ENCODE measurements around the gene SLC2A3. TPM values are rescaled to one million over a fixed set of nuclear protein-coding genes. Genes with fewer than 3 reads are reported as not detected.
"Not testable (repeated sequence)": the region's sequence is repeated elsewhere in the genome, so short reads cannot be mapped to it uniquely, and the experiment has no call there.

SLC2A3 gene
- total RNA-seq, 1 donor from 2014 or later = 362 TPM

GRCh38 chr12:7964669-7965068, 28.7 kb upstream of the SLC2A3 start:
- H3K4me1 Mint-ChIP-seq = peaks cover 29% of the 10 kb centered on the region
- DNase-seq; H3K27me3 Mint-ChIP-seq; H3K4me3 Mint-ChIP-seq; intact Hi-C loops (cut with micrococcal nuclease); H3K9me3 Mint-ChIP-seq; H3K27ac Mint-ChIP-seq: not testable (repeated sequence)
- H3K36me3 Mint-ChIP-seq (ENCODE audit: low read depth) = peaks cover 42% of the 10 kb centered on the region

GRCh38 chr12:7961395-7962178, 25.6 kb upstream of the SLC2A3 start:
- intact Hi-C loops (cut with micrococcal nuclease) = loop anchor here (1.0 to 2.0 kb wide), 2 partner anchors 34 to 65 kb away; no protein-coding TSS in a partner anchor
- DNase-seq = no peak
- Mint-ChIP-seq H3K27ac (peak overlapping the region; percentile 95), H3K4me1 (peaks cover 36% of the 10 kb centered on the region), H3K36me3 (ENCODE audit: low read depth) (peaks cover 29% of the 10 kb centered on the region), H3K4me3 (peak overlapping the region; percentile 94), H3K9me3 (no peaks in the 10 kb centered on the region), H3K27me3 (no peaks in the 10 kb centered on the region)

- Mint-ChIP-seq H3K9me3 (no peaks in the 10 kb centered on the region), H3K27ac (peak overlapping the region; percentile 95), H3K27me3 (no peaks in the 10 kb centered on the region), H3K4me3 (peak overlapping the region; percentile 94), H3K36me3 (ENCODE audit: low read depth) (peaks cover 20% of the 10 kb centered on the region), H3K4me1 (peaks cover 36% of the 10 kb centered on the region)
- peak; percentile 90 for DNase-seq
- intact Hi-C loops (cut with micrococcal nuclease) = loop anchor here (1.0 to 2.0 kb wide), 4 partner anchors 11 to 67 kb away; partner anchors contain the start of gene SLC2A3
These were observed 23.7 kb upstream of the SLC2A3 start for GRCh38 chr12:7959701-7960121.

GRCh38 chr12:7959278-7959677, 23.3 kb upstream of the SLC2A3 start:
- H3K4me3 Mint-ChIP-seq = peak overlapping the region; percentile 94
- H3K36me3 Mint-ChIP-seq (ENCODE audit: low read depth) = peaks cover 16% of the 10 kb centered on the region
- no peaks in the 10 kb centered on the region for H3K27me3 Mint-ChIP-seq
- peak overlapping the region; percentile 95 for H3K27ac Mint-ChIP-seq
- H3K9me3 Mint-ChIP-seq = no peaks in the 10 kb centered on the region
- DNase-seq = no peak
- H3K4me1 Mint-ChIP-seq = peaks cover 36% of the 10 kb centered on the region
- intact Hi-C loops (cut with micrococcal nuclease) = no loop called here

- peaks cover 19% of the 10 kb centered on the region for H3K4me1 Mint-ChIP-seq
- H3K9me3 Mint-ChIP-seq; intact Hi-C loops (cut with micrococcal nuclease); DNase-seq; H3K4me3 Mint-ChIP-seq; H3K27me3 Mint-ChIP-seq; H3K36me3 Mint-ChIP-seq (ENCODE audit: low read depth); H3K27ac Mint-ChIP-seq: not testable (repeated sequence)
These were observed 18.9 kb upstream of the SLC2A3 start for GRCh38 chr12:7954877-7955276.

- DNase-seq; H3K27ac Mint-ChIP-seq; H3K4me3 Mint-ChIP-seq; intact Hi-C loops (cut with micrococcal nuclease); H3K27me3 Mint-ChIP-seq; H3K9me3 Mint-ChIP-seq; H3K36me3 Mint-ChIP-seq (ENCODE audit: low read depth): not testable (repeated sequence)
- peaks cover 14% of the 10 kb centered on the region for H3K4me1 Mint-ChIP-seq
These were observed 18.4 kb upstream of the SLC2A3 start for GRCh38 chr12:7954418-7954817.

GRCh38 chr12:7953912-7954311, 17.9 kb upstream of the SLC2A3 start:
- H3K9me3 Mint-ChIP-seq; H3K4me3 Mint-ChIP-seq; H3K27ac Mint-ChIP-seq; H3K36me3 Mint-ChIP-seq (ENCODE audit: low read depth); DNase-seq; intact Hi-C loops (cut with micrococcal nuclease); H3K27me3 Mint-ChIP-seq: not testable (repeated sequence)
- peaks cover 10% of the 10 kb centered on the region for H3K4me1 Mint-ChIP-seq

GRCh38 chr12:7951671-7952070, 15.7 kb upstream of the SLC2A3 start:
- H3K27me3 Mint-ChIP-seq = no peaks in the 10 kb centered on the region
- H3K4me1 Mint-ChIP-seq = peaks cover 7% of the 10 kb centered on the region
- H3K9me3 Mint-ChIP-seq = no peaks in the 10 kb centered on the region
- H3K27ac Mint-ChIP-seq = no peak overlapping the region
- no peak for DNase-seq
- intact Hi-C loops (cut with micrococcal nuclease) = no loop called here
- no peaks in the 10 kb centered on the region for H3K36me3 Mint-ChIP-seq (ENCODE audit: low read depth)
- H3K4me3 Mint-ChIP-seq = no peak overlapping the region

GRCh38 chr12:7950230-7950943, 14.4 kb upstream of the SLC2A3 start:
- H3K27ac Mint-ChIP-seq; H3K36me3 Mint-ChIP-seq (ENCODE audit: low read depth); H3K4me3 Mint-ChIP-seq; DNase-seq; H3K4me1 Mint-ChIP-seq; H3K27me3 Mint-ChIP-seq; intact Hi-C loops (cut with micrococcal nuclease); H3K9me3 Mint-ChIP-seq: not testable (repeated sequence)

- Mint-ChIP-seq H3K27ac (no peak overlapping the region), H3K4me3 (no peak overlapping the region), H3K27me3 (no peaks in the 10 kb centered on the region), H3K9me3 (no peaks in the 10 kb centered on the region), H3K4me1 (peaks cover 7% of the 10 kb centered on the region), H3K36me3 (ENCODE audit: low read depth) (no peaks in the 10 kb centered on the region)
- intact Hi-C loops (cut with micrococcal nuclease) = no loop called here
- DNase-seq = no peak
These were observed 12.7 kb upstream of the SLC2A3 start for GRCh38 chr12:7948589-7949260.

- no peaks in the 10 kb centered on the region for H3K27me3 Mint-ChIP-seq
- no peak overlapping the region for H3K4me3 Mint-ChIP-seq
- H3K36me3 Mint-ChIP-seq (ENCODE audit: low read depth) = no peaks in the 10 kb centered on the region
- no peaks in the 10 kb centered on the region for H3K9me3 Mint-ChIP-seq
- H3K4me1 Mint-ChIP-seq = peaks cover 7% of the 10 kb centered on the region
- intact Hi-C loops (cut with micrococcal nuclease) = no loop called here
- DNase-seq = no peak
- no peak overlapping the region for H3K27ac Mint-ChIP-seq
These were observed 11.0 kb upstream of the SLC2A3 start for GRCh38 chr12:7947011-7947410.

- DNase-seq; H3K36me3 Mint-ChIP-seq (ENCODE audit: low read depth); H3K4me3 Mint-ChIP-seq; H3K27ac Mint-ChIP-seq; intact Hi-C loops (cut with micrococcal nuclease); H3K9me3 Mint-ChIP-seq; H3K27me3 Mint-ChIP-seq: not testable (repeated sequence)
- peaks cover 11% of the 10 kb centered on the region for H3K4me1 Mint-ChIP-seq
These were observed 8.8 kb upstream of the SLC2A3 start for GRCh38 chr12:7944760-7945159.

- H3K36me3 Mint-ChIP-seq (ENCODE audit: low read depth) = no peaks in the 10 kb centered on the region
- no peak overlapping the region for H3K27ac Mint-ChIP-seq
- no peaks in the 10 kb centered on the region for H3K9me3 Mint-ChIP-seq
- H3K4me1 Mint-ChIP-seq = peaks cover 11% of the 10 kb centered on the region
- intact Hi-C loops (cut with micrococcal nuclease) = no loop called here
- no peak overlapping the region for H3K4me3 Mint-ChIP-seq
- H3K27me3 Mint-ChIP-seq = no peaks in the 10 kb centered on the region
- no peak for DNase-seq
These were observed 4.9 kb upstream of the SLC2A3 start for GRCh38 chr12:7940906-7941305.

All from activated CD4-positive, alpha-beta T cell treated with anti-CD3 and anti-CD28 coated beads, Interleukin-2, amount 10 ng/mL, durations not matched to agents 24 days and 14 days (primary cell).